ENCODE results near the gene IRX4. TPM values are rescaled to one million over a fixed set of nuclear protein-coding genes. Genes with fewer than 3 reads are reported as not detected.

IRX4 gene
- total RNA-seq, 4 donors from 2014 or later, result 0.78 to 1.7 TPM; not detected in 2

- Histone ChIP-seq H3K27ac (no peak overlapping the region), H3K4me3 (no peak overlapping the region), H3K4me1 (no peaks in the 10 kb centered on the region), H3K36me3 (no peaks in the 10 kb centered on the region), H3K9me3 (no peaks in the 10 kb centered on the region), H3K27me3 (peaks cover 10 to 21% (median 18%) of the 10 kb centered on the region in 3 donors)
- DNase-seq, result no peak
- no peak for TF ChIP-seq POLR2A (IDR thresholded peaks at IDR 0.05)
- TF ChIP-seq CTCF (IDR thresholded peaks at IDR 0.05 in 4 of 5, conservative IDR thresholded peaks at IDR 0.05 in 1 of 5), result no peak
- intact Hi-C loops (cut with DNase I; ENCODE audit: low total_unique reads), result no loop called here
- ATAC-seq, result no peak
- in situ Hi-C loops (cut with MboI; ENCODE audit: low sequenced_read_pairs in 4 of 4), result no loop called here
Measured at GRCh38 chr5:1860021-1860610, 22.6 kb downstream of the IRX4 start.

- in situ Hi-C loops (cut with MboI; ENCODE audit: low sequenced_read_pairs in 4 of 4), result no loop called here
Measured at GRCh38 chr5:1859099-1859498, 23.6 kb downstream of the IRX4 start.

GRCh38 chr5:1858436-1858835, 24.3 kb downstream of the IRX4 start:
- Histone ChIP-seq H3K9me3 (no peaks in the 10 kb centered on the region), H3K4me1 (no peaks in the 10 kb centered on the region), H3K27me3 (peaks cover 18 to 36% (median 19%) of the 10 kb centered on the region in 3 donors), H3K36me3 (no peaks in the 10 kb centered on the region), H3K27ac (no peak overlapping the region), H3K4me3 (no peak overlapping the region)
- in situ Hi-C loops (cut with MboI; ENCODE audit: low sequenced_read_pairs in 4 of 4) (no loop called here), intact Hi-C loops (cut with DNase I; ENCODE audit: low total_unique reads) (no loop called here)
- DNase-seq (no peak), ATAC-seq (no peak)
- TF ChIP-seq CTCF (IDR thresholded peaks at IDR 0.05 in 4 of 5, conservative IDR thresholded peaks at IDR 0.05 in 1 of 5) (no peak), POLR2A (IDR thresholded peaks at IDR 0.05) (no peak)

More at GRCh38 chr5:1859099-1859498, 23.6 kb downstream of the IRX4 start:
- intact Hi-C loops (cut with DNase I; ENCODE audit: low total_unique reads), result no loop called here
- Histone ChIP-seq H3K9me3 (no peaks in the 10 kb centered on the region), H3K4me1 (no peaks in the 10 kb centered on the region), H3K27ac (no peak overlapping the region), H3K27me3 (peaks cover 12 to 29% (median 15%) of the 10 kb centered on the region in 3 donors), H3K36me3 (no peaks in the 10 kb centered on the region), H3K4me3 (no peak overlapping the region)
- ATAC-seq (no peak), DNase-seq (no peak)
- no peak for TF ChIP-seq POLR2A (IDR thresholded peaks at IDR 0.05)
- no peak for TF ChIP-seq CTCF (IDR thresholded peaks at IDR 0.05 in 4 of 5, conservative IDR thresholded peaks at IDR 0.05 in 1 of 5)

- intact Hi-C loops (cut with DNase I; ENCODE audit: low total_unique reads), result no loop called here
- no peaks in the 10 kb centered on the region for H3K4me1 ChIP-seq
- in situ Hi-C loops (cut with MboI; ENCODE audit: low sequenced_read_pairs in 4 of 4), result no loop called here
- H3K27me3 ChIP-seq, result peaks cover 21 to 42% (median 28%) of the 10 kb centered on the region in 3 donors
- ATAC-seq (no peak), DNase-seq (no peak)
- no peaks in the 10 kb centered on the region for H3K36me3 ChIP-seq
- H3K4me3 ChIP-seq, result no peak overlapping the region
- H3K9me3 ChIP-seq, result no peaks in the 10 kb centered on the region
- no peak for TF ChIP-seq POLR2A (IDR thresholded peaks at IDR 0.05)
- no peak overlapping the region for H3K27ac ChIP-seq
Measured at GRCh38 chr5:1857256-1857600, 25.5 kb downstream of the IRX4 start.

- ATAC-seq, result no peak
- TF ChIP-seq POLR2A (IDR thresholded peaks at IDR 0.05) (no peak), CTCF (IDR thresholded peaks at IDR 0.05 in 4 of 5, conservative IDR thresholded peaks at IDR 0.05 in 1 of 5) (no peak)
- Histone ChIP-seq H3K4me1 (no peaks in the 10 kb centered on the region), H3K9me3 (no peaks in the 10 kb centered on the region), H3K27me3 (peaks cover 21 to 47% (median 33%) of the 10 kb centered on the region in 3 donors), H3K27ac (no peak overlapping the region), H3K4me3 (peak overlapping the region in 1 of 4 donors; percentile 17), H3K36me3 (no peaks in the 10 kb centered on the region)
- intact Hi-C loops (cut with DNase I; ENCODE audit: low total_unique reads), result no loop called here
- in situ Hi-C loops (cut with MboI; ENCODE audit: low sequenced_read_pairs in 4 of 4), result no loop called here
- no peak for DNase-seq
Measured at GRCh38 chr5:1856596-1857255, 26.0 kb downstream of the IRX4 start.

Measured in gastrocnemius medialis (tissue), 4 donors.